ENCODE results near the gene USP13. TPM values are rescaled to one million over a fixed set of nuclear protein-coding genes. Genes with fewer than 3 reads are reported as not detected.
A peak's percentile ranks its signal among the peaks of the same experiment; 100 is the strongest.
"Not testable (repeated sequence)": the region's sequence is repeated elsewhere in the genome, so short reads cannot be mapped to it uniquely, and the experiment has no call there.

Gene USP13
- total RNA-seq, 2 donors from 2014 or later = 7.7 to 7.9 TPM

GRCh38 chr3:179630753-179631451 lies 21.9 kb upstream of the USP13 start:
- Mint-ChIP-seq H3K4me3 (no peak overlapping the region), H3K27me3 (no peaks in the 10 kb centered on the region), H3K4me1 (peaks cover 2% of the 10 kb centered on the region), H3K27ac (no peak overlapping the region), H3K36me3 (ENCODE audit: low read depth) (no peaks in the 10 kb centered on the region)
- no peaks in the 10 kb centered on the region for H3K9me3 ChIP-seq (ENCODE audit: control insufficient read depth, low read length, poor library complexity, severe bottlenecking)
- DNase-seq (no peak), ATAC-seq (no peak)

DNA sequence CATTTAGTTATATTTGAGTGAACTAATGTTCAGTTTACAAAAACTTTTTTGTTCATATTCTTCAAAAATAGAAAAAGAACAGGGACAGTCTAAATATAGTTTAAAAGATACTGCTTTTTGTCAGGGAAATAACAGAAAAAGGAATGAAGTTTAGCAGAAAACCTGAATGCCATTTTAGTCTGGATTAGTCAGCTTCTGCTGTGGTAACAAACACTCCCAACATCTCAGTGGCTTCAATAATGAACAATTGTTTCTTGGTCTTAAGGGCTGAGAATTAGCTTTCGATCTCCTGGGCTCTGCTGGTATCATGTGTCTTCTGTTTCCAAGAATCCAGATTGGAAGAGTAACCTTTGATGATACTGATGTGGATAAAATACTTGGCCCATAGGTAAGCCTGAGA lies 12.4 kb upstream of the USP13 start:
- Mint-ChIP-seq H3K27ac (no peak overlapping the region), H3K36me3 (ENCODE audit: low read depth) (no peaks in the 10 kb centered on the region), H3K27me3 (no peaks in the 10 kb centered on the region), H3K4me1 (no peaks in the 10 kb centered on the region), H3K4me3 (no peak overlapping the region)
- ATAC-seq (no peak), DNase-seq (no peak)
- H3K9me3 ChIP-seq (ENCODE audit: control insufficient read depth, low read length, poor library complexity, severe bottlenecking) = no peaks in the 10 kb centered on the region

DNA sequence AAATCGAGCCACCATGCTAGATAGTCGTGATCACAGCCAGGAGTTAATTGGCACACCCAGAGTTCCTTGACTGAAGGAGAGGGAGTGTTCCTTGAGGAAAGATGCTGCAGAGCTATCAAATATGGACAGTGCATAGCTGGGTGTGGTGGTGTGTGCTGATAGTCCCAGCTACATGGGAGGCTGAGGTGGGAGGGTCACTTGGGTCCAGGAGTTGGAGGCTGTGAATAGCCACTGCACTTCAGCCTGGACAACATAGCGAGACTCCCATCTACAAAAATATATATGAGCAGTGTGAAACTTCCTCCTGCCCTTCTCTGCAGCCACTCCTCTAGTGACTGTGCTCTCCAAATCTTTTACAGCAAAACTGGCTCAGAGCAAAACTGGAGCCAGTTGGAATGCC lies 10.0 kb upstream of the USP13 start:
- ATAC-seq = no peak
- H3K27ac Mint-ChIP-seq = no peak overlapping the region
- H3K36me3 Mint-ChIP-seq (ENCODE audit: low read depth) = no peaks in the 10 kb centered on the region
- DNase-seq = no peak
- H3K4me1 Mint-ChIP-seq = no peaks in the 10 kb centered on the region
- H3K9me3 ChIP-seq (ENCODE audit: control insufficient read depth, low read length, poor library complexity, severe bottlenecking) = no peaks in the 10 kb centered on the region
- H3K27me3 Mint-ChIP-seq = no peaks in the 10 kb centered on the region
- H3K4me3 Mint-ChIP-seq = no peak overlapping the region

- not testable (repeated sequence) for H3K36me3 Mint-ChIP-seq (ENCODE audit: low read depth)
Measured at GRCh38 chr3:179643837-179644236, 9.0 kb upstream of the USP13 start.

GRCh38 chr3:179646177-179646576 lies 6.7 kb upstream of the USP13 start:
- DNase-seq = no peak
- Mint-ChIP-seq H3K27ac (no peak overlapping the region), H3K4me1 (no peaks in the 10 kb centered on the region), H3K27me3 (no peaks in the 10 kb centered on the region), H3K4me3 (no peak overlapping the region), H3K36me3 (ENCODE audit: low read depth) (no peaks in the 10 kb centered on the region)
- no peaks in the 10 kb centered on the region for H3K9me3 ChIP-seq (ENCODE audit: control insufficient read depth, low read length, poor library complexity, severe bottlenecking)
- no peak for ATAC-seq

More at GRCh38 chr3:179643837-179644236, 9.0 kb upstream of the USP13 start:
- H3K4me3 Mint-ChIP-seq; H3K27me3 Mint-ChIP-seq; H3K9me3 ChIP-seq (ENCODE audit: control insufficient read depth, low read length, poor library complexity, severe bottlenecking); DNase-seq; ATAC-seq; H3K27ac Mint-ChIP-seq; H3K4me1 Mint-ChIP-seq: not testable (repeated sequence)

GRCh38 chr3:179651687-179652446 lies 973 bp upstream of the USP13 start:
- no peak for DNase-seq
- H3K4me3 Mint-ChIP-seq = peak overlapping the region; percentile 94
- H3K27me3 Mint-ChIP-seq = no peaks in the 10 kb centered on the region
- H3K27ac Mint-ChIP-seq = no peak overlapping the region
- H3K9me3 ChIP-seq (ENCODE audit: control insufficient read depth, low read length, poor library complexity, severe bottlenecking) = no peaks in the 10 kb centered on the region
- H3K36me3 Mint-ChIP-seq (ENCODE audit: low read depth) = peaks cover 2% of the 10 kb centered on the region
- peaks cover 26% of the 10 kb centered on the region for H3K4me1 Mint-ChIP-seq
- ATAC-seq = no peak

DNA sequence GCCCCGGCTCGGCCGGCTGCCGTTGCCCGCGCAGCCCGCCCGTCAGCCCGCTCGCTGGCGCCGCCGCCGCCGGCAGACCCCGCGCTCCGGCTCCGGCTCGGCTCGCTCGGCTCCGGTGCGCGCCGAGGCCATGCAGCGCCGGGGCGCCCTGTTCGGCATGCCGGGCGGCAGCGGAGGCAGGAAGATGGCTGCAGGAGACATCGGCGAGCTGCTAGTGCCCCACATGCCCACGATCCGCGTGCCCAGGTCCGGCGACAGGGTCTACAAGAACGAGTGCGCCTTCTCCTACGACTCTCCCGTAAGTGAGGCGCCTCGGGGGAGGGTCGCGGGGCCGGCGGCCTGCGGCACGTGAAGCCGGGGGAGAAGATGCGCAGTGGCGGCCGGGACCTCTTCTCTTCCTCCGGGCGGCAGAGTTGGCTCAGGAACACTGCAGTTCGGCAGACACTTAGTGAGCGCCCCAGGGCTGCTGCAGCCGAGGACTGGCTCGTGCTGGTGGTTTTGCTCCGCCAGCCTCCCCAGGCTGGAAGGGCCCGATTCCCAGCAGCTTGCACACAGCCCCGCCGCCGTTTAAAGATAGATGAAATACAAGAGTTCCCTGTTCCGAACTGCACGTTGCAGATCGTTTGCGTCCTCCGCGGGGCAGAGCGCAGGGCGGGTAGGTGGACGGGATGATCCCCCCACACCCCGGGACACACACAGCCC lies 407 bp downstream of the USP13 start:
- Mint-ChIP-seq H3K4me1 (peaks cover 28% of the 10 kb centered on the region), H3K4me3 (peak overlapping the region; percentile 94), H3K27ac (peak overlapping the region; percentile 90), H3K27me3 (no peaks in the 10 kb centered on the region), H3K36me3 (ENCODE audit: low read depth) (peaks cover 2% of the 10 kb centered on the region)
- ATAC-seq (peak; percentile 72), DNase-seq (peak; percentile 35 to 40 (median 36))
- no peaks in the 10 kb centered on the region for H3K9me3 ChIP-seq (ENCODE audit: control insufficient read depth, low read length, poor library complexity, severe bottlenecking)

- ATAC-seq (no peak), DNase-seq (no peak)
- Mint-ChIP-seq H3K36me3 (ENCODE audit: low read depth) (peaks cover 2% of the 10 kb centered on the region), H3K4me1 (peaks cover 35% of the 10 kb centered on the region), H3K4me3 (peak overlapping the region; percentile 75), H3K27me3 (no peaks in the 10 kb centered on the region), H3K27ac (peak overlapping the region; percentile 68)
- no peaks in the 10 kb centered on the region for H3K9me3 ChIP-seq (ENCODE audit: control insufficient read depth, low read length, poor library complexity, severe bottlenecking)
Measured at GRCh38 chr3:179655236-179655635, 2.4 kb downstream of the USP13 start.

- no peak for ATAC-seq
Measured at GRCh38 chr3:179658606-179659005, 5.8 kb downstream of the USP13 start.

DNA sequence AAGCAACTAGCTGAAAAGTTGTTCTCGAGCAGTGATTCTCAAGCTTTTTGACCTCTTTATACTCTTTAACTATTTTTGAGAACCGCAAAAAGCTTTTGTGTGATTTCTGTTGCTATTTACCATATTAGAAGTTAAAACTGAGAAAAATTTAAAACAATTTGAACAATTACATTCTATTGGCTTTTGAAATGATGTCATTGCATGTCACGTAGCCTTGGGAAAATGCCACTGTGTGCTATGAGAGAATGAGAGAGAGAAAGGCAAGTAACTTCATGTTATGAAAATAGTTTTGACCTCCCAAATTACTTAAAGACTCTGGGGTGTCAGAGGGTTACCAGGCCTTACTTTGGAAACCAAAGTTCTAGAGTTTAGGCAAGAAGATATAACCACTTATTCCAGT lies 8.0 kb downstream of the USP13 start:
- Mint-ChIP-seq H3K4me1 (peaks cover 37% of the 10 kb centered on the region), H3K4me3 (no peak overlapping the region), H3K36me3 (ENCODE audit: low read depth) (no peaks in the 10 kb centered on the region), H3K27ac (no peak overlapping the region), H3K27me3 (no peaks in the 10 kb centered on the region)
- no peak for ATAC-seq
- DNase-seq = no peak
- H3K9me3 ChIP-seq (ENCODE audit: control insufficient read depth, low read length, poor library complexity, severe bottlenecking) = no peaks in the 10 kb centered on the region

More at GRCh38 chr3:179658606-179659005, 5.8 kb downstream of the USP13 start:
- H3K4me1 Mint-ChIP-seq = peaks cover 35% of the 10 kb centered on the region
- no peak overlapping the region for H3K27ac Mint-ChIP-seq
- H3K4me3 Mint-ChIP-seq = no peak overlapping the region
- H3K9me3 ChIP-seq (ENCODE audit: control insufficient read depth, low read length, poor library complexity, severe bottlenecking) = no peaks in the 10 kb centered on the region
- no peaks in the 10 kb centered on the region for H3K27me3 Mint-ChIP-seq
- no peak for DNase-seq
- H3K36me3 Mint-ChIP-seq (ENCODE audit: low read depth) = peaks cover 2% of the 10 kb centered on the region

DNA sequence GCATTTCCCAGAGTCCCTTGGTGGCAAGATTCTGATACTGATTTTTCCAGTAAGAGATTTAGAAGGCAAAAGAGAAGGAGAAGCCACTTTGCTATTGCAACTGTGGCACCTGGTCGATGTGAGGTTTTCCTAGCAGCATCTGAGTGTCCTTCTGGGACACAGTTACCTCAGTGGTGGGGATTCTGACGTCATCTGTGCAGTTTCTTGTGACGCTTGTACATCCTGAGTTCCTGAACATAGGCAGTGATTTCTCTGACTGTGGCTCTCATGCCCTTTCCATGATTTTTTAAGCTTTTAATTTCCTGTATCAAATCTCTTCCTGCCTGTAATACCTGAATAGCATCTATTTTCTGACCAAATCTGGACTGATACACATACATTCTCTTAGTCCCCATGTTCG lies 8.9 kb downstream of the USP13 start:
- DNase-seq (no peak), ATAC-seq (no peak)
- Mint-ChIP-seq H3K4me3 (no peak overlapping the region), H3K36me3 (ENCODE audit: low read depth) (no peaks in the 10 kb centered on the region), H3K4me1 (peaks cover 37% of the 10 kb centered on the region), H3K27me3 (no peaks in the 10 kb centered on the region), H3K27ac (no peak overlapping the region)
- H3K9me3 ChIP-seq (ENCODE audit: control insufficient read depth, low read length, poor library complexity, severe bottlenecking) = no peaks in the 10 kb centered on the region

- Mint-ChIP-seq H3K27me3 (no peaks in the 10 kb centered on the region), H3K27ac (peak overlapping the region; percentile 6), H3K4me3 (no peak overlapping the region), H3K4me1 (peaks cover 37% of the 10 kb centered on the region), H3K36me3 (ENCODE audit: low read depth) (no peaks in the 10 kb centered on the region)
- ATAC-seq = no peak
- no peak for DNase-seq
- no peaks in the 10 kb centered on the region for H3K9me3 ChIP-seq (ENCODE audit: control insufficient read depth, low read length, poor library complexity, severe bottlenecking)
Measured at GRCh38 chr3:179663093-179663492, 10.3 kb downstream of the USP13 start.

- Mint-ChIP-seq H3K4me1 (peaks cover 29% of the 10 kb centered on the region), H3K36me3 (ENCODE audit: low read depth) (peaks cover 2% of the 10 kb centered on the region), H3K4me3 (no peak overlapping the region), H3K27me3 (no peaks in the 10 kb centered on the region), H3K27ac (no peak overlapping the region)
- ATAC-seq (no peak), DNase-seq (no peak)
- no peaks in the 10 kb centered on the region for H3K9me3 ChIP-seq (ENCODE audit: control insufficient read depth, low read length, poor library complexity, severe bottlenecking)
Measured at GRCh38 chr3:179666030-179666429, 13.2 kb downstream of the USP13 start.
